Anterior cingulate cortex (tissue), 58 donors: ENCODE measurements around the gene RRP9.
"Not testable (repeated sequence)": the region's sequence is repeated elsewhere in the genome, so short reads cannot be mapped to it uniquely, and the experiment has no call there.

Experiments
- DNase-seq, 58 donors: peaks; one replicate each; lab custom pipeline; 2025; lab: John Stamatoyannopoulos, UW

The RRP9 gene

DNA sequence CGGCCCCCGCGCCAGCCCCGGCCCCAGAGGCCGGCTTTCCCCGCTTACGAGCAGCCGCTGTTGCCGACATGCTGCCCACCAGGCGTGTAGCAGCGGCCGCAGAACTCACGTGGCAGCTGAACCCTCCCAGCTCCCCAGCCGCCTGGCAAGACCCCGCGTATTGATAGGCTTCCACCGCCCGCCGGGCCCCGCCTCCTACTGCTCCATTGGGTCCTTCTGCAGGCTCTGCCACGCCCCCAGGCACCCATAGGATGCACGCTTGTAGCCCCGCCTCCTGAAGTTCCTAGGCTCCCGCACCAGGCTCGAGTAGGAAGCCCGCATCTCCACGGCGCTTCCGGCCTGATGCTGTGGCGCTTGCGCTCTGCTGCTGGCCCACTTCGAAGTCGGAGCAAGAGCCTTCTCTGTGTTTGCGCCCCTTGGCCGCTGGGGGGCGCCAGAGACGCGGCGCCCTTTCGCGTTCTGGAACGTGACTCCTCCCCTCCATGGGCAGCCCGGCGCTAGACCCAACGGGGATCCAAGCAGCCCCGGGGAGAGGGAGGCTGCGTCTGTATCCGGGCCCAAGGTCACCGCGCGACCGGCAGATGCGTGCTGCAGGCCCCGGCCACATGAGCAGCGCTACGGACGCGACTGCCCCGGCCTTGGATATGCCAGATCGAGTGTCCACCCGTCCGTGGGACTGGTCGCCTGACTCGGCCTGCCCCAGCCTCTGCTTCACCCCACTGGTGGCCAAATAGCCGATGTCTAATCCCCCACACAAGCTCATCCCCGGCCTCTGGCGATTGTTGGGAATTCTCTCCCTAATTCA, at the start of gene RRP9, which contains the start of gene PARP3:
Gene RRP9 (minus strand): TSS at position 107 of the 805 bp plus-strand sequence. CDS start 37 bp downstream, at position 70.
Gene PARP3 (plus strand): TSS at position 566 of the 805 bp plus-strand sequence. CDS start 993 bp downstream, outside the sequence.
- peak; percentile 92 to 100 (median 100) for DNase-seq

GRCh38 chr3:51990501-51990971, 48.8 kb upstream of the RRP9 start:
- not testable (repeated sequence) for DNase-seq

- DNase-seq = no peak
Observed at GRCh38 chr3:51988286-51989146, 46.8 kb upstream of the RRP9 start.

GRCh38 chr3:51987568-51987967, 45.9 kb upstream of the RRP9 start:
- DNase-seq = no peak

DNA sequence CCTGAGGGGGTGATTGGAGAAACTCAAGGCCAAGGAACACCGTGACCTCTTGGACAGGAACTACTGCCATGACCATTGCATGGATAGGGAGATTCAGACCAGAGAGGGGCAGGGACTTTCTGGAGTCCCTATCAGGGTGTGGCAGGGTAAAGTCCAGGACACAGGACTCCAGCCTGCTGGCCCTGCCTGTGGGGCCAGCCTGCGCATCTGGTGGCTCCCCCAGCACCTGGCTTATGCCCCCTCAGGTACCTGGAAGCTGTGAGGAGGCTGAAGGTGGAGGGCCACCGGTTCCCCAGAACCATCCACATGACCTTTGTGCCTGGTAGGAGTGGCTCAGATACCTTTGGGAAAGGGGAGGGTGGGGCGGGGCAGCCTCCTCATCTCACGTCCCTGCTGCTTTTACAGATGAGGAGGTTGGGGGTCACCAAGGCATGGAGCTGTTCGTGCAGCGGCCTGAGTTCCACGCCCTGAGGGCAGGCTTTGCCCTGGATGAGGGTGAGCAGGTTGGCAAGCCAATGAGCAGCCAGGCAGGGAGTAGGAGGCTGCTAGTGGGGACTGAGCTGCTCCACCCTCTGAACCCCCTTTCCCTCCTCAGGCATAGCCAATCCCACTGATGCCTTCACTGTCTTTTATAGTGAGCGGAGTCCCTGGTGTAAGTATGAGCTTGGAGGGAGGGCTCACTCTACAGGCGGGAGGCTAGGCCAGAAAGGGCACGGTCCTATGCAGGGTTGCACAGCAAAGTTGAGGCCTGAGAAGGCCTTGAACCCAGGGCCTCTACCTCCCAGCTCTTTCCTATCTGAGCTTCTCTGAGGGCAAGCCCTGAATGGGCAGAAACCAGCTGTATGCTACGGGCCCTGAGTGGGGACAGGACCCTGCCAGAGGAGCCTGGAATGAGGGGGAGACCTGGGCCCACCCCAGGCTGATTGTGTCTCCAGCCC, 44.6 kb upstream of the RRP9 start:
- no peak for DNase-seq

GRCh38 chr3:51985063-51985462, 43.4 kb upstream of the RRP9 start:
- no peak for DNase-seq

DNA sequence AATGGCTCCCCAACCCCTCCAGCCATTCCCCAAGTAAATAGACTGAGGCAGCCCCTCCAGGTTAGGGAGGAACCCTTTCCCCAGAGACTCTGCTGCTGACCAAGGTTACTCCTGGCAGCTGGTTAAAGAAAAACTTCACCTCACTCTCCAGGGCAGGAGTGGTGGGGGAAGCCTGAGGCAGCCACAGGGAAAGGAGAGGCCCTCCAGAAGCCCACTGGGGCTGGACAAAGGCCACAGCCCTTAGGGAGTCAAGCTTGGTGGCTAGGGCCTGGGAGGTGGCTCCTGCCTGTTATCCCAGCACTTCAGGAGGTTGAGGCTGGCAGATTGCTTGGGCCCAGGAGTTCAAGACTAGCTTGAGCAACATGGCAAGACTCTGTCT, 42.6 kb upstream of the RRP9 start:
- DNase-seq = no peak

- DNase-seq = no peak
Observed at GRCh38 chr3:51983578-51984268, 42.0 kb upstream of the RRP9 start.

- peak in 56 of 58 donors; percentile 13 to 81 (median 68) for DNase-seq
Observed at GRCh38 chr3:51982838-51983577, 41.3 kb upstream of the RRP9 start, which contains the start of gene ACY1. Gene ACY1, plus strand, starts transcription at chr3:51983535. Its CDS starts 530 bp downstream, at chr3:51984065.

GRCh38 chr3:51982352-51982837, 40.7 kb upstream of the RRP9 start:
- peak in 1 of 58 donors; percentile 43 for DNase-seq

GRCh38 chr3:51980253-51980652, 38.5 kb upstream of the RRP9 start:
- no peak for DNase-seq

GRCh38 chr3:51978143-51978502, 36.4 kb upstream of the RRP9 start:
- DNase-seq = no peak

GRCh38 chr3:51977446-51978142, 35.9 kb upstream of the RRP9 start:
- no peak for DNase-seq

GRCh38 chr3:51975852-51976549, 34.3 kb upstream of the RRP9 start:
- DNase-seq = peak in 57 of 58 donors; percentile 47 to 92 (median 79)

DNA sequence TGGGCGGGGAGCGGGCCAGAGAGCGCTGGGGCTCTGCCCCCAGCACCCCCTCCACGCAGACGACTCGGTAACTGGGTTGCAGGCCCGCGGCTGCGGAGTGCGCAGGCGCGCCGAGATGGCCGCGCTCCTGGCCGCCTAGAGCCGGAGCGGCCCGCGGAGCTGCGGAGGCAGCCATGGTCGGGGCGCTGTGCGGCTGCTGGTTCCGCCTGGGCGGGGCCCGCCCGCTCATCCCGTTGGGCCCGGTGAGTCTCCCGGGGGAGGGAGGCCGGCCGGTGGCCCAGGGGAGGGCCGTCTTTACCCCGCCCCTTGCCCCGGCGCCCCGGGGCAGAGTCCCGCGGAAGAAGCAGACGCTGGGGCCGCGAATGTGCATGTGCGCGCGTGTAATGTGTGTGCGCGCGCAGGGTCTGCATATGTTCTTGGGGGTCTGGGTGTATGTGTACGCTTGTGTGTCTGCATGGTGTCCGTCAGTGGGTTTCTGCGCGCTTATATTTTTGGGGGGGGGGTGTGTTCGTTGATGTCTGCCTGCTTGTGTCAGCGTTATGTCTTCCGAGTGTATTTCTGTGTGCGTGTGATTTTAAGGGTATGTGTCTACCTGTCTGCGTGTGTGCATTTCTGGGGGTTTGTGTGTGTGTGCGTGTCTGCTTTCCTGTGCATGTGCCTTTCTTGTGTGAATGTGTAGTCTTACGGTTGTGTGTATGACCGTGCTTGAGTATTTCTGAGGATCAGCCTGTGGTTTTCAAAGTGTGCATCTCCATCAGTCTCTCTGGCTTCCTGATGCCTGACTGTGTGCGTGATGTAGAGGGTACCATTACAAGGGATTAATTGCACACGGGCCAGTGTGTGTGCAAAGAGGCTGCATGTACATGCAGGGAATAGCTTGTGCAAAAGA, 33.5 kb upstream of the RRP9 start, which contains the start of gene ABHD14A:
Gene ABHD14A (plus strand): TSS at position 102 of the 889 bp plus-strand sequence. CDS start 72 bp downstream, at position 174.
- DNase-seq = peak in 55 of 58 donors; percentile 20 to 80 (median 65)
